Activated naive CD8-positive, alpha-beta T cell treated with anti-CD3 and anti-CD28 coated beads for 36 hours (primary cell): Measurements from ENCODE around the gene SUCLG2. TPM values are rescaled to one million over a fixed set of nuclear protein-coding genes. Genes with fewer than 3 reads are reported as not detected.

Source experiments
- DNase-seq: peaks from one replicate; pipeline ENCODE4 v3.0.0; 2021
- H3K27ac Mint-ChIP-seq: one replicate; pipeline ENCODE4 v1.8.0; 2022; ENCODE audit warnings: mild to moderate bottlenecking, moderate library complexity, mixed read lengths
- H3K27me3 Mint-ChIP-seq: one replicate; pipeline ENCODE4 v1.8.0; 2022; ENCODE audit warnings: mild to moderate bottlenecking, mixed read lengths
- H3K36me3 Mint-ChIP-seq: one replicate; pipeline ENCODE4 v1.8.0; 2021; ENCODE audit warnings: mild to moderate bottlenecking, mixed read lengths
- H3K4me1 Mint-ChIP-seq: one replicate; pipeline ENCODE4 v1.8.0; 2021; ENCODE audit warnings: mixed read lengths
- H3K4me3 Mint-ChIP-seq: one replicate; pipeline ENCODE4 v1.8.0; 2022; ENCODE audit warnings: mild to moderate bottlenecking, moderate library complexity, mixed read lengths
- H3K9me3 Mint-ChIP-seq: one replicate; pipeline ENCODE4 v1.8.0; 2022; ENCODE audit warnings: mixed read lengths
- total RNA-seq, 2 experiments: library from RNA; stranded (reverse); gene quantifications; one replicate each; pipeline ENCODE4 v1.2.3, GENCODE V29; 2021

SUCLG2 gene
- total RNA-seq, 2 experiments from 2014 or later: 64.2 to 65.4 TPM

GRCh38 chr3:67383379-67383778 is 271.0 kb downstream of the SUCLG2 start:
- peaks cover 35% of the 10 kb centered on the region for H3K36me3 Mint-ChIP-seq

GRCh38 chr3:67382536-67382935 is 271.9 kb downstream of the SUCLG2 start:
- peaks cover 8% of the 10 kb centered on the region for H3K9me3 Mint-ChIP-seq
- H3K4me1 Mint-ChIP-seq: peaks cover 18% of the 10 kb centered on the region
- no peak overlapping the region for H3K4me3 Mint-ChIP-seq
- DNase-seq: no peak
- no peaks in the 10 kb centered on the region for H3K27me3 Mint-ChIP-seq
- H3K27ac Mint-ChIP-seq: no peak overlapping the region
- peaks cover 34% of the 10 kb centered on the region for H3K36me3 Mint-ChIP-seq

More at GRCh38 chr3:67383379-67383778, 271.0 kb downstream of the SUCLG2 start:
- H3K4me1 Mint-ChIP-seq: peaks cover 18% of the 10 kb centered on the region
- no peak overlapping the region for H3K27ac Mint-ChIP-seq
- H3K27me3 Mint-ChIP-seq: no peaks in the 10 kb centered on the region
- peaks cover 8% of the 10 kb centered on the region for H3K9me3 Mint-ChIP-seq
- no peak overlapping the region for H3K4me3 Mint-ChIP-seq
- DNase-seq: no peak

DNA sequence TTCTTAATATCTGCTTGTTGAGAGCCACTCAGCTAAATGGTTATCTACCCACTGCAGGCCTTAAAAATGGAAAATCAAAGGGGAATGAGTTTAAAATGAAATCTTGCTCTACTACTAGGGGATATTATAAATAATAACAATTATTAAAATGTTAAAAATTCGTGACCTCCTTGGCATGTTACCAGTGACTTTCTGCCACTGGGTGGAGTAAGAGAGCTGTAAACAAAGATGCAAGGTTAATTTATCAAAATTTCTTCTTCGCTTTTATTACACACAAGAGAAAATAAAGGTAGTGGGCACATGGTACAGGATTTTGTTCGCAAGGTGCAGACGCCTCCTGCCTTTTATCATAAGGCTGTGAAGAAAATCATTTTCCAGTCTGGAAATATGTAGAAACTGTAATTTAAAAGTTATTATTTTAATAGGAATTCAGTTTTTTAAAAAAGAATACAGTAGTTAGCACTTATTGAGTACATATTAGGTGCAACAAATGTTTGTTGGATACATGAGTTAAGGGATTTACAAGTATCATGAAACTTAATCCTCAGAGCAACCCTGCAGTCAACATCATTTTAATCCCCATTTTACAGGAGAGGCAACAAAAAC is 272.6 kb downstream of the SUCLG2 start:
- Mint-ChIP-seq H3K27me3 (no peaks in the 10 kb centered on the region), H3K4me3 (no peak overlapping the region), H3K27ac (no peak overlapping the region), H3K9me3 (peaks cover 6% of the 10 kb centered on the region), H3K4me1 (peaks cover 16% of the 10 kb centered on the region), H3K36me3 (peaks cover 31% of the 10 kb centered on the region)
- DNase-seq: no peak

DNA sequence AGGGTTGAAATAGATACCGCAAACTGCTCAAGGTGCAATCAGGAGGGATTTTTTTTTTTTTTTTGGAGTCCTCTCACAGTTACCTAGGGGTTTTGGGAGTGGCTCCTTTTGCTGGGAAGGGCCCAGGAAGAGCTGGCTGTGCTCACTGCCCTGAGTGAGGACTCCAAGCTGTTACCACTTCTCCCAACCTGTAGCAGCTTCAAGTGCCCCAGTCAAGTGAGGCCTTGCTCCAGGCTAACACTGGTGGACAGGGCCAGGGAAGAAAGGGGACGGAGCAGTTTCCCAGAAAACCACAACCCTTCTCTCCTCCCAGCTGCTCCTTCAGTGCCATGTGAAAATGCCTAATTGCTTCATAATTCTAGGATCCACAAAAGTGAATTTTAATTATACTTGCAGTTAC is 274.3 kb downstream of the SUCLG2 start:
- Mint-ChIP-seq H3K4me1 (peaks cover 7% of the 10 kb centered on the region), H3K4me3 (no peak overlapping the region), H3K36me3 (peaks cover 29% of the 10 kb centered on the region), H3K27ac (no peak overlapping the region), H3K27me3 (no peaks in the 10 kb centered on the region), H3K9me3 (no peaks in the 10 kb centered on the region)
- DNase-seq: no peak

DNA sequence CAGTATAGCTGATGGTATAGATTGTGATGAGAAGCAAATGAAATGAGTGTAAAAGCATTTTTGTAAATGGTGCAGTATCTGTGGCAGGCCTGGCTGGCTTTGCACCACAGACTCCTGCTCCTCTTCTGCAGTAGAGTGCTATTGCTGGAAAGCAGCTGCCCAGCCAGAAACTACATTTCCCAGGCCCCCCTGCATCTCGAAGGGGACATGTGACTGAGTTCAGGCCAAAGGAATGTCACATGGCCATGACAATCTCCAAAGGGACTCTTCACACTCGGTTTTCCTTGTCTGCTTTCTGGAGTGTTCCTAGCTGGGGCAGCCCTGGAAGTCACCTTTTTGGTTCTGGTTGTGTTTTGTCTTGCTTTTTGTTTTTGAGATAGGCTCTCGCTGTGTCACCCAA is 277.1 kb downstream of the SUCLG2 start:
- Mint-ChIP-seq H3K4me1 (peaks cover 2% of the 10 kb centered on the region), H3K27ac (no peak overlapping the region), H3K36me3 (peaks cover 39% of the 10 kb centered on the region), H3K9me3 (no peaks in the 10 kb centered on the region), H3K27me3 (no peaks in the 10 kb centered on the region), H3K4me3 (no peak overlapping the region)
- no peak for DNase-seq

GRCh38 chr3:67376416-67376815 is 278.0 kb downstream of the SUCLG2 start:
- H3K27ac Mint-ChIP-seq: no peak overlapping the region

GRCh38 chr3:67375976-67376375 is 278.4 kb downstream of the SUCLG2 start:
- Mint-ChIP-seq H3K36me3 (peaks cover 46% of the 10 kb centered on the region), H3K4me1 (peaks cover 2% of the 10 kb centered on the region), H3K27ac (no peak overlapping the region), H3K27me3 (no peaks in the 10 kb centered on the region), H3K9me3 (no peaks in the 10 kb centered on the region), H3K4me3 (no peak overlapping the region)
- DNase-seq: no peak

More at GRCh38 chr3:67376416-67376815, 278.0 kb downstream of the SUCLG2 start:
- Mint-ChIP-seq H3K36me3 (peaks cover 46% of the 10 kb centered on the region), H3K27me3 (no peaks in the 10 kb centered on the region), H3K4me1 (peaks cover 2% of the 10 kb centered on the region), H3K9me3 (no peaks in the 10 kb centered on the region), H3K4me3 (no peak overlapping the region)
- no peak for DNase-seq

GRCh38 chr3:67362686-67363085 is 291.7 kb downstream of the SUCLG2 start:
- Mint-ChIP-seq H3K4me1 (peaks cover 33% of the 10 kb centered on the region), H3K27me3 (no peaks in the 10 kb centered on the region), H3K27ac (no peak overlapping the region), H3K36me3 (no peaks in the 10 kb centered on the region), H3K9me3 (no peaks in the 10 kb centered on the region), H3K4me3 (no peak overlapping the region)
- no peak for DNase-seq

DNA sequence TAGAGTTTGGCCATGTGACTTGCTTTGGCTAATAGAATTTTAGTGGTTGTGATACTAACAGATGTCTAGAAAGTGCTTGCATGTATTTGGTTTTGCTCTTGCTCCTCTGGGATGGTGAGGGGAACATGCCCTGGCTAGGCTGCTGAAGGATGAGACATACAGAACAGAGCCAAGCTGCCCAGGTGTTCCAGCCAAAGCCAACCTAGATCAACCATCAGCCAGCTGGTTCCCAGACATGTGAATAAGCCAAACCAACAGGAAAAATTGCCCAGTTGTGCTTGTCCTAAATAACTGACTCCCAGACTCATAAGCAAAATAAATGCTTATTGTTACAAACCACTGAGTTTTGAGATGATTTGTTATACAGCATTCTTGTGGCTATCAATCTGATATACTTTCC is 292.6 kb downstream of the SUCLG2 start:
- no peak for DNase-seq
- Mint-ChIP-seq H3K36me3 (no peaks in the 10 kb centered on the region), H3K27ac (no peak overlapping the region), H3K4me3 (no peak overlapping the region), H3K4me1 (peaks cover 34% of the 10 kb centered on the region), H3K27me3 (no peaks in the 10 kb centered on the region), H3K9me3 (no peaks in the 10 kb centered on the region)

DNA sequence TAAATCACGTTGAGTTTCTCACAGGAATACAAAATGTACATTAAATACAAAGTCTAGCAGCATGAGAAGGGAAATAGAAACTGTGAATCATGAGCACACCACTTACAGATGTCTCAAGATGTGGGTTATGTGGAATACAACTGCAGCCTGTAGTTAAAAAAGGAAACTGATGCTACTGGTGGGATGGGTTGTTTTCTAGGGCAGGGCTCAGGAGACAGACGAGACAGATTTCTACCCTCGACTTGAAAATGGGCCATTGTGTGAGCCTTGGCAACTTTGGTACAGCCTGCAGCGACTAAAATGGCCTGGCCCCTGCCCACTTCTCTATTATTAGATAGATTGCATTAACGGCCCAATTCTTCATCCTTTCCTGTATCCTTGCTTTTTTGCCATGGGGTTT is 293.1 kb downstream of the SUCLG2 start:
- Mint-ChIP-seq H3K4me1 (peaks cover 34% of the 10 kb centered on the region), H3K27me3 (no peaks in the 10 kb centered on the region), H3K36me3 (no peaks in the 10 kb centered on the region), H3K9me3 (no peaks in the 10 kb centered on the region), H3K27ac (no peak overlapping the region), H3K4me3 (no peak overlapping the region)
- no peak for DNase-seq

DNA sequence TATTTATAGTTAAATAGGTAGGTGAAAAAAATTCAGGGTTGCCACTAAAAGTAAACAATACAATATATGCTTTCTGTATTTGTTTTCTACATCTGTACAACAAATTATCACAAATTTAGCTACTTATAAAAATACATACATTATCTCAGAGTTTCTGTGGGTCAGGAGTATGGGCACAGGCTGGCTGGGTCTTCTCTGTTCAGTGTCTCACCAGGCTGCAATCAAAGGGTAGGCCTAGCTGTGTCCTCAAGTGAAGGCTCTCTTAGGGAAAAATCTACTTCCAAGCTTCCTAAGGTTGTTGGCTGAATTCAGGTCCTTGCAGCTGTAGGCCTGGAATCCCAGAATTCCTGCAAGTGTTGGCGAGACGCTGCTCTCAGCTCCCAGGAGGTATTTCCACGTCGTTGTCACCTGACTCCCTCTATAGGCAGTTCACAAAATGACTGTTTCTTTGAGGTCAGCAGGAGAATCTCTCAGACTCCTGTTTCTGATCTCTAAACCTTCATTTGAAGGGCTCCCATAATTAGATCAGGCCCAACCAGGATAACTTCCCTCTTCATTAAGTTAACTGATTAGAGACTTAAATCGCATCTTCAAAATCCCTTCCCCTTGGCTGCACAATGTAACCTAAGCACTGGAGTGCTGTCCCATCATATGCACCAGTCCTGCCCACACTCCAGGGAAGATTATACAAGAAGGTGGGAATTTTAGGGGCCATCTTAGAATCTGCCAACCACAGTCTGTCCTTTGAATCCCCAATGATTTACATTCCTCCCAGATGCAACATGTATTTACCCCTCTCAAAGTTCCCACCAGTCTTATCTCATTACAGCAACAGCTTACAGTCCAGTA is 296.6 kb downstream of the SUCLG2 start:
- H3K4me1 Mint-ChIP-seq: peaks cover 23% of the 10 kb centered on the region
- no peaks in the 10 kb centered on the region for H3K36me3 Mint-ChIP-seq
- H3K27ac Mint-ChIP-seq: no peak overlapping the region
- DNase-seq: no peak
- H3K4me3 Mint-ChIP-seq: no peak overlapping the region
- H3K9me3 Mint-ChIP-seq: no peaks in the 10 kb centered on the region
- no peaks in the 10 kb centered on the region for H3K27me3 Mint-ChIP-seq

DNA sequence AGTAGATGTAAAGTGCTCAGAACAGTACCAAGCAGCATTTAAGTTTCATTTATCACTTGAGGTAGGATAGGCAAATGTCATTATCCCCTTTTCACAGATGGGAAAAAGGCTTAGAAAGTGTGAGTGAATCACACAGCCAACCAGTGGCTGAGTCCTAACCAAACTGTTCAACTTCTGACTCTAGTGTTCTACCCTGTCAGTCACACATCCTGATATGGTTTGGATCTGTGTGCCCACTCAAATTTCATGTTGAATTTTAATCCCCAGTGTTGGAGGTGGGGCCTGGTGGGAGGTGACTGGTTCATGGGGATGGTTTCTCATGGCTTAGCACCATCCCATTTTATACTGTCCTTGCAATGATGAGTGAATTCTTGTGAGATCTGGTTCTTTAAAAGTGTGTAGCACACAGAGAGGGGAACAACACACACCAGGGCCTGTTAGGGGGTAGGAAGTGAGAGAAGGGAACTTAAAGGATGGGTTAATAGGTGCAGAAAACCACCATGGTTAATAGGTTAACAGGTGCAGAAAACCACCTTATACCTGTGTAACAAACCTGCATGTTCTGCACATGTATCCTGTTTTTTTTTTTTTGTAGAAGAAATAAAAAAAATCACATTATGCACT is 304.7 kb downstream of the SUCLG2 start:
- H3K27me3 Mint-ChIP-seq: no peaks in the 10 kb centered on the region
- peaks cover 5% of the 10 kb centered on the region for H3K36me3 Mint-ChIP-seq
- H3K4me3 Mint-ChIP-seq: no peak overlapping the region
- H3K9me3 Mint-ChIP-seq: peaks cover 9% of the 10 kb centered on the region
- H3K27ac Mint-ChIP-seq: peak overlapping the region; percentile 80
- H3K4me1 Mint-ChIP-seq: peaks cover 9% of the 10 kb centered on the region
- DNase-seq: peak; percentile 33

GRCh38 chr3:67346081-67346480 is 308.3 kb downstream of the SUCLG2 start:
- Mint-ChIP-seq H3K9me3 (peaks cover 18% of the 10 kb centered on the region), H3K36me3 (peaks cover 7% of the 10 kb centered on the region), H3K4me3 (no peak overlapping the region), H3K4me1 (peaks cover 9% of the 10 kb centered on the region), H3K27me3 (no peaks in the 10 kb centered on the region), H3K27ac (no peak overlapping the region)
- no peak for DNase-seq

DNA sequence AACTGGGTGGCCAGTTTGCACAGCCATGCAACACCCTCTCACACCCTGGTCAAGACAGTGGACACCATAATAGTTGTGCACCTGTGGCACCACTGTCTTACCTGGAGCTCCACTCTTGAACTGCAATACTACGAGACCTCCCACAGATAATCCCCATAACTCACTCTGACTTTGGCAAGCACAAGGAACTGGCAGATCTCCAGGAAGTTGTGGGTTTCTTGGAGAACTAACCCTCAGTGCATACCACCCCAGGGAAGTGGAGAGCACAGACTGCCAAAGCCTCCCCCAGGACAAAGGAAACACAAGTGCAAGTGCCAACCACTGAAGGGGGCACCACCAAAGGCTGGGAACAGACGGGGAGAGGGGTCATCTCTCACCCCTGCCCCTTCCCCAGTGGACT is 318.6 kb downstream of the SUCLG2 start:
- H3K27ac Mint-ChIP-seq: no peak overlapping the region
- H3K9me3 Mint-ChIP-seq: peaks cover 42% of the 10 kb centered on the region
- no peak overlapping the region for H3K4me3 Mint-ChIP-seq
- no peak for DNase-seq
- peaks cover 2% of the 10 kb centered on the region for H3K27me3 Mint-ChIP-seq
- H3K4me1 Mint-ChIP-seq: peaks cover 12% of the 10 kb centered on the region
- peaks cover 27% of the 10 kb centered on the region for H3K36me3 Mint-ChIP-seq

GRCh38 chr3:67334588-67334987 is 319.8 kb downstream of the SUCLG2 start:
- Mint-ChIP-seq H3K27ac (no peak overlapping the region), H3K9me3 (peaks cover 32% of the 10 kb centered on the region), H3K27me3 (peaks cover 3% of the 10 kb centered on the region), H3K4me1 (peaks cover 18% of the 10 kb centered on the region), H3K4me3 (no peak overlapping the region), H3K36me3 (peaks cover 26% of the 10 kb centered on the region)
- DNase-seq: no peak
